CD4-positive, alpha-beta T cell treated with Interleukin-15 for 1 hour (primary cell): ENCODE measurements around the gene PYDC1.
"Not testable (repeated sequence)": the region's sequence is repeated elsewhere in the genome, so short reads cannot be mapped to it uniquely, and the experiment has no call there.

Source experiments
- DNase-seq: peaks from one replicate; pipeline ENCODE4 v3.0.0-alpha.2; 2020

PYDC1 gene

GRCh38 chr16:31195861-31196260 lies 21.1 kb downstream of the PYDC1 start:
- DNase-seq, result not testable (repeated sequence)

GRCh38 chr16:31194898-31195297 lies 22.0 kb downstream of the PYDC1 start:
- DNase-seq, result no peak

- no peak for DNase-seq
Measured at GRCh38 chr16:31193874-31194273, 23.1 kb downstream of the PYDC1 start.

GRCh38 chr16:31192856-31193642 lies 23.9 kb downstream of the PYDC1 start:
- DNase-seq, result no peak

GRCh38 chr16:31191697-31192428 lies 25.1 kb downstream of the PYDC1 start:
- no peak for DNase-seq

GRCh38 chr16:31190818-31191444 lies 26.0 kb downstream of the PYDC1 start:
- no peak for DNase-seq

GRCh38 chr16:31190061-31190460 lies 26.9 kb downstream of the PYDC1 start:
- DNase-seq, result no peak

- no peak for DNase-seq
Measured at GRCh38 chr16:31189412-31189778, 27.5 kb downstream of the PYDC1 start.

- DNase-seq, result no peak
Measured at GRCh38 chr16:31188450-31189411, 28.2 kb downstream of the PYDC1 start.

GRCh38 chr16:31187808-31188189 lies 29.1 kb downstream of the PYDC1 start:
- DNase-seq, result no peak

GRCh38 chr16:31186930-31187807 lies 29.8 kb downstream of the PYDC1 start:
- DNase-seq, result no peak

- no peak for DNase-seq
Measured at GRCh38 chr16:31186176-31186575, 30.8 kb downstream of the PYDC1 start.

GRCh38 chr16:31185339-31185738 lies 31.6 kb downstream of the PYDC1 start:
- DNase-seq, result no peak

GRCh38 chr16:31184888-31185287 lies 32.0 kb downstream of the PYDC1 start:
- DNase-seq, result no peak

- DNase-seq, result no peak
Measured at GRCh38 chr16:31183432-31184428, 33.2 kb downstream of the PYDC1 start.

- no peak for DNase-seq
Measured at GRCh38 chr16:31182391-31182790, 34.5 kb downstream of the PYDC1 start.

GRCh38 chr16:31181102-31181830 lies 35.7 kb downstream of the PYDC1 start:
- DNase-seq, result peak; percentile 24

- peak; percentile 89 for DNase-seq
Measured at GRCh38 chr16:31179747-31180459, 37.0 kb downstream of the PYDC1 start, which contains the start of gene FUS. Gene FUS (plus strand): TSS chr16:31180139. CDS start chr16:31180215, 76 bp downstream.

GRCh38 chr16:31179219-31179746 lies 37.7 kb downstream of the PYDC1 start:
- DNase-seq, result no peak
